HG03039 (cell line): ENCODE results near the gene DAPP1.

Experiments
- ATAC-seq: cut with Tn5 transposase; IDR thresholded peaks from one replicate; pipeline ENCODE4 v1.9.1; 2021; ENCODE audit warnings: mild to moderate bottlenecking, moderate library complexity; ENCODE audit not compliant: unreplicated experiment

The DAPP1 gene

DNA sequence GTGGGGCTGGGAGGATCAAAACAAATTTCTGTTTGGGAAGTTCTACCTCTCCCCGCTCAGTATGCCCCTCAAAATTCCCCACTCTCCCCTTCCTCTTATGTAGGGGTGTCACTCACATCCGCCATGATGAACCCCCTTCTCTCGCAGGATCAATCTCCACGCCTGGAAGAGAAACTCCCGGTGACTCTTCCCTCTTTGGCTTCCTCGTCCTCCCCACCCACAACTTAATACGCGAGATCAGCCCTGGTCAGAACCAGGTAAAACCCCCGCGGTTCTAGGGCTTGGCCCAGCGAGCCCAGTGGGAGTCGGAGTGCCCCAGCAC lies 77.2 kb downstream of the DAPP1 start:
- no peak for ATAC-seq

DNA sequence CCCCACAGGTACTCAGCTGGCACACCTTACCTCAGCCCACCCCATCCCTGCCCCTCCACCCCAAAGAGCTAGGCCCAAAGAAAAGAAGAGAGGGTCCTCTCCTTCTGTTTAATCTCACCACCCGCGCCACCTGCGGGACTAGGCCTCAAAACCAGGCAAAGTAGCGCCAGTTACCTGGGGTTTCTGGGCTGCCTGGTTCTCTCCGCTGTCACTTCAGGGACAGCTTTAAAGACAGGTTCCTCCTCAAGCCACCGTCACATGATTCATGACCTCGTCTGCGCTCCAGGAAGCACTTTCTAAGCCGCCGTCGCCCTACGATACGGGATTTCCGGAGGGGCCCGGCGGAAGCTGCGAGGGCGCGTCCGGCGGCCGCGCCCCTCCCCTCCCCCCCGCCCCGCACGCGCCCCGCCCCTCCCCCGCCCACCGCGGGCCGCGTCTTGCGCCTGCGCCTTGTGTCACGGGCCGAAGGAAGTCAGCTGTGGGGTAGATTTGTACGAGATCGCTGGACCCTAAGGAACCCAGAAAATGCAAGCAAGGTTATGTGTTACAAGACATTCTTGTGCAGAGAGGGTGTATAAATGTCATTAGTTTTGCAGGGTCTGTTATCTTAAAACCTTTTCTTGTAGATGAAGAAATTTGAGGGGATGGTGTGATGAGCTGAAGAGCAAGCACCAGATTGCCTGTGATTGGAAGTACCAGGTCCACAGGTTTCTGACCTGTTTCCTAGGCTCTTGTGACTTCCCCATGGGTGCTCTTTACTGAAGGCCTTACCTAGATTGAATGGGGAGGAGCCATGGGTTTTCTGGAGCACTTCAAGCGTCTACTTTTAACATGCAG lies 77.8 kb downstream of the DAPP1 start, which contains the start of gene LAMTOR3:
Gene LAMTOR3 (minus strand): TSS at position 267 of the 837 bp plus-strand sequence. CDS start 464 bp downstream, outside the sequence.
- peak; percentile 99 for ATAC-seq

DNA sequence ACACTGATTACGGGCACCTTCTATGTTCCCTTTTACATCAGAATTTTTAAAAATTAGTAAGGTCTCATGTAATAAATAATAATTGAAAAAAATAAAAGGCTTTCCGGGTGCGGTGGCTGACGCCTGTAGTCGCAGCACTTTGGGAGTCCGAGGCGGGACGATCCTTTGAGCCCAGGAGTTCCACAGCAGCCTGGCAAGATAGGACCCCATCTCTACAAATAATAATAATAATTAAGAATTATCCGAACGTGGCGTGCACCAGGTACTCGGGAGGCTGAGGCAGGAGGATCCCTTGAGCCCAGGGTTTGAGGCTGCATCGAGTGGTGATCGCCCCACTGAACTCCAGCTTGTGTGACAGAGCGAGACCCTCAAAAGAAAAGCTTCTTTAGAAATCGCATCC lies 78.4 kb downstream of the DAPP1 start:
- ATAC-seq: no peak

DNA sequence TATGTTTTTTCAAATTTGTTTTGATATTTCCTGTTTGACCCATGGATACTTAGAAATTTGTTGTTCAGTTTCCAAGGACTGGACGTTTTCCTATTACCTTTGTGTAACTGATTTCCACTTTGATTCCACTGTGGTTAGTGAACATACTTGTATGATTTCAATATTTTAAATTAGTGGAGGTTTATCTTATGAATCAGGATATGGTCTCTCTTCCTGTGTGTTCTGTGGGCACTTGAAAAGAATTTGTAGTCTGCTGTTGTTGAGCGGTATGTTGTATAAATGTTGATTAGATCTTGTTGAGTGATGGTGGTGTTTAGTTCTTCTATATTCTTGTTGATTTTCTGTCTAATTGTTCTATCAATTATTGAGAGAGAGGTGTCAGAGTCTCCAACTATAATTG lies 98.8 kb downstream of the DAPP1 start:
- ATAC-seq: no peak

DNA sequence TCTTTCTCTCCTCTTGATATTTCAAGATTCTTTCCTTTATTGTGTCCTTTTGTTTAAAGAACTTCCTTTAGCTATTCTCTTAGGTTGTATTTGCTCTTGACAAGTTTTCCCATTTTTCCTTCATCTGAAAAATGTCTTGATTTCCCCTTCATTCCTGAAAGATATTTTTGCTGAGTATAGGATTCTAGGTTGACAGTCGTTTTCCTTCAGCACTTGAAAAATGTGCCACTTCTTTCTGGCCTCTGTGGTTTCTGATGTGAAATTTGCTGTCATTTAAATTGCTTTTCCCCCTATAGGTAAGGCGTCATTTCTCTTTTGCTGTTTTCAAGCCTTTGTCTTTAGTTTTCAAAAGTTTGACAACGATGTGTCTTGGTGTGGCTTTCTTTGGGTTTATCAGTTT lies 100.9 kb downstream of the DAPP1 start:
- no peak for ATAC-seq

DNA sequence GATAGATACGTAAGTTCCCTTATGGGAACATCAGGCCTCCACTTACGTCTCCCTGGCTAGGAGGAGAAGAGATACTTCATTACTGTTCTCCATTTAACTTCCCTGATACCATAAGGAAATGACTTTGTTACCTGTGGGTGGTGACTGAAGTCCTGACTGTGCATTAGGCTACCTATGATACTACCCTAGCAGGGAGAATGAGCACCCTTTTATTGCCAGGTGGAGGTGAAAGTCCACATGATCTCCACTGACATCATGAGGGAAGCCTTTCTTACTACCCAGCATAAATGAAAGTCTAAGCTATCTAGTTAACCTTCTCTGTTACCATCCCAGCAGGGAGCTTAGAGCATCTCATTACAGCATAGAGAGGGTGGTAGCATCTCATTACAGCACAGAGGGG lies 102.0 kb downstream of the DAPP1 start:
- ATAC-seq: no peak
